GM21526 (cell line): Measurements from ENCODE around the gene TMEM134.
A peak's percentile ranks its signal among the peaks of the same experiment; 100 is the strongest.
"Not testable (repeated sequence)": the region's sequence is repeated elsewhere in the genome, so short reads cannot be mapped to it uniquely, and the experiment has no call there.

Experiments used
- ATAC-seq: cut with Tn5 transposase; IDR thresholded peaks from one replicate; pipeline ENCODE4 v1.9.1; 2021; ENCODE audit warnings: moderate library complexity; ENCODE audit not compliant: unreplicated experiment, low FRiP score

Gene TMEM134

GRCh38 chr11:67486481-67487195, 17.6 kb upstream of the TMEM134 start:
- no peak for ATAC-seq

- not testable (repeated sequence) for ATAC-seq
These were observed 16.9 kb upstream of the TMEM134 start for GRCh38 chr11:67485873-67486361.

GRCh38 chr11:67484847-67485311, 15.8 kb upstream of the TMEM134 start:
- ATAC-seq = no peak

DNA sequence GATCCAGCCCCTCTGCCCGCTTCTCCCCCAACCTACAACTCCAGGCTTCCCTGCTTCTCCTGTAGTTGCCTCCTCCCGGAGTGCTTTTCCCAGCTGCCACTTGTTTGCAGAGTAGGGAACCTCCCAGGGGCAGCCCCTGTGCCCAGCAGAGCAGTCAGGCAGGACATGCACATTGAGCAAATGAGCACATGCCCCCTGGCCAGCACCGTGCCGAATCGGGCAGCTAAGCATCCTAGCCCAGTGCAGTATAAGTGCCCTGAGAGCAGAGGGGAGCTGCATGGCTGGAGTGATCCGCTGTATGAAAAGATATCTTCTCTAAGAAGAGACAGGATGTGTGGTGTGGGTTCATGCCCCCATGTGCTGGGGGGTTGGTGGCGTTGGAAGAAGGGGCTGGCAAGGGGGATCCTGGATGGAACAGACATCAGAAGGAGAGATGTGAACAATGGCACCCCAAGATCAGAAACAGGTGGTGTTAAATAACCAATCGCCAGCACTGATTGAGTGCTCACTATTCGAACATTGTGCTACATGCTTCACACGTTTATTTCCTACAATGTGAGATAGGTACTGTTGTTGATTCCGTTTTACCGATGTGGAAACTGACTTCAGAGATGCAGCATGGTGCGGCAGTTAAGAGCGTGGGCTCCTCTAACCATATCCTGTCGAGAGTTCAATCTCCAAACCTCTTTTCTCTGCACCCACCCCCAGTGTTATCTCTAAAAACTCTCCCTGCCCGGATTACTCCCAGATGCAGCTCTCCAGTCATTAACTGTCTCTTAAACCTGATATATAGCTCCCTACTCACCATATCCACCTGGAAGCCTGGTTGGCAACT, 15.0 kb upstream of the TMEM134 start:
- no peak for ATAC-seq

GRCh38 chr11:67482827-67483798, 14.1 kb upstream of the TMEM134 start, which contains the start of gene AIP:
Gene AIP, plus strand, starts transcription at chr11:67483026. Its CDS starts 133 bp downstream, at chr11:67483159.
- peak; percentile 59 for ATAC-seq

GRCh38 chr11:67482275-67482826, 13.3 kb upstream of the TMEM134 start:
- ATAC-seq = no peak

DNA sequence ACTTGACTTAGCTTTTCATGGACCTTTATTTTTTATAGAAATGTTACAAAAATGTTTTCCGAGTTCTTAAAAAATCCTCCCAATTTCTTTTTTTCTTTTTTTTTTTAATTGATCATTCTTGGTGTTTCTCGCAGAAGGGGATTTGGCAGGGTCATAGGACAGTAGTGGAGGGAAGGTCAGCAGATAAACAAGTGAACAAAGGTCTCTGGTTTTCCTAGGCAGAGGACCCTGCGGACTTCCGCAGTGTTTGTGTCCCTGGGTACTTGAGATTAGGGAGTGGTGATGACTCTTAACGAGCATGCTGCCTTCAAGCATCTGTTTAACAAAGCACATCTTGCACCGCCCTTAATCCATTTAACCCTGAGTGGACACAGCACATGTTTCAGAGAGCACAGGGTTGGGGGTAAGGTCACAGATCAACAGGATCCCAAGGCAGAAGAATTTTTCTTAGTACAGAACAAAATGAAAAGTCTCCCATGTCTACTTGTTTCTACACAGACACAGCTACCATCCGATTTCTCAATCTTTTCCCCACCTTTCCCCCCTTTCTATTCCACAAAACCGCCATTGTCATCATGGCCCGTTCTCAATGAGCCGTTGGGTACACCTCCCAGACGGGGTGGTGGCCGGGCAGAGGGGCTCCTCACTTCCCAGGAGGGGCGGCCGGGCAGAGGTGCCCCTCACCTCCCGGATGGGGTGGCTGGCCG, 8.4 kb upstream of the TMEM134 start:
- ATAC-seq = not testable (repeated sequence)

DNA sequence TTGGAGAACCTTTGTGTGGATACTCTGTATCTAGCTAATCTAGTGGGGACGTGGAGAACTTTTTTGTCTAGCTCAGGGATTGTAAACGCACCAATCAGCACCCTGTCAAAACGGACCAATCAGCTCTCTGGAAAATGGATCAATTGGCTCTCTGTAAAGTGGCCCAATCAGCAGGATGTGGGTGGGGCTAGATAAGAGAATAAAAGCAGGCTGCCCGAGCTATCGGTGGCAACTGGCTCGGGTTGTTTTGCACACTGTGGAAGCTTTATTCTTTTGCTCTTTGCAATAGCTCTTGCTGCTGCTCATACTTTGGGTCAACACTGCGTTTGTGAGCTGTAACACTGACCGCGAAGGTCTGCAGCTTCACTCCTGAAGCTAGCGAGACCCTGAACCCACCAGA, 7.6 kb upstream of the TMEM134 start:
- not testable (repeated sequence) for ATAC-seq

GRCh38 chr11:67472882-67473281, 3.8 kb upstream of the TMEM134 start:
- ATAC-seq = no peak

DNA sequence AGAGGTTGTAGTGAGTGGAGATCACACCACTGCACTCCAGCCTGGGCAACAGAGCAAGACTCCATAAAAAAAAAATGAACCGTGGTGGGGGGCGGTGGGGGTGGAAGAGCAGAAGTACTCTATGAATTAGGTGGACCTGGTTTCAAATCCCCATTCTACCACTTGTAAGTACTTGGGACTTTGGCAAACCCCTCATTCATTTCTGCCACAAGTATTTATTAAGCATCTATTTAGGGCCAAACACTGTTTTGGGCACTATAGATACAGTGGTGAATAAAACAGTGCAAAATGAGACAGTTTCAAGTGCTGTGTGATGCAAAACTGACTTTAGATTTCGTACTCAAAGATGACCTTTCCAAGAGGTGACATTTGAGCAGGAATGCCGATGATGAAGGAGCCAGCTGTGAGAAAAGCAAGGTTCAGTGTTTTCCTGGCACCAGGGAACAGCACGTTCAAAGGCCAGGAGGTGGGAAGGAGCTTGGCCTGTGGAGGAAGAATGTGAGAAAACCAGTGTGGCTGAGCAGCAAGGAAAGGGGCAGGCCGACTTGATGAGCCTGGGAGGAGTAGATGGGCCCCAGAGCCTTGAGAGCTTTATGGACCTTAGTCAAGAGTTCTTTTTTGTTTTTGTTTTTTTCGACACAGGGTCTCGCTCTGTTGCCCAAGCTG, 1.4 kb upstream of the TMEM134 start:
- ATAC-seq = no peak

GRCh38 chr11:67469508-67469811, 409 bp upstream of the TMEM134 start:
- no peak for ATAC-seq

- no peak for ATAC-seq
These were observed 644 bp downstream of the TMEM134 start for GRCh38 chr11:67468456-67468758.

DNA sequence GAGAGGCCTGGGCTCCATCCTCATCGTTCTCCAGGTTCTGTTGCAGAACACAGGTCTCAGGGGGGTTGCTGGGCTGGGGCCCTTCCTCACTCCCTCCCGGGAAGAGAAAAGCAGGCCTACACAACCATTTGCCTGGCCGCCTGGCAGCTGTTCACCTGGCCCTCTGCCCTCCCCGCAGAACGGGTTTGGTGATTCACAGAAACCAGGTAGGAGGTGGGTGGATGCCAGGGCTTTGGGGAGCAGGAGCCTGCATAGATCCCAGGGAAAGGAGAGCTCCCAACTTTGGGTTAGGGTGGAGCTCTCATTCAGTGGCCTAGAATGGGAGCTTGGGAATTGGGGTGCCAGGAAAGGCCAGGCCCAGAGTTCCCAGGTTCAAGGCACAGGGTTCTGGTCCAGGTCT, 995 bp downstream of the TMEM134 start:
- ATAC-seq = no peak

- ATAC-seq = no peak
These were observed 1.9 kb downstream of the TMEM134 start for GRCh38 chr11:67466962-67467771.

DNA sequence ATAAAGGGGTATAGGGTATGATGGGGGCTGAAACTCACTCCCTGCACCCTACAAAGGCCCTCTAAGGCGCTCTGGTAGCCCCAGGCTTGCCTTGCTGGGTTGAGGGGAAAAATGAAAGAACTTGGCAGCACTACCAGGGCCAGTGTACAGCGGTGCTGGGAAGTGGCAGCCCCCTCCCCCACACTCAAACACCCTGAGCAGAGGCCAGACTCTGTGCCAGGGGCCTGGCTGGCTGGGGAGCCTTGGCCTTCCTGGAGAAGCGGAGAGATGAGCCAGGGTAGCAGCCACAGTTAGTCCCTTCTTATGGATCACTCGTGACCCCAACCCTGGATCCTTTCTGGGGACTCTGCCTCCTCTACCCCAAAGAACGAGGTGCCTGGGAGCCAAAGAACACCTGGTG, 2.7 kb downstream of the TMEM134 start:
- no peak for ATAC-seq

DNA sequence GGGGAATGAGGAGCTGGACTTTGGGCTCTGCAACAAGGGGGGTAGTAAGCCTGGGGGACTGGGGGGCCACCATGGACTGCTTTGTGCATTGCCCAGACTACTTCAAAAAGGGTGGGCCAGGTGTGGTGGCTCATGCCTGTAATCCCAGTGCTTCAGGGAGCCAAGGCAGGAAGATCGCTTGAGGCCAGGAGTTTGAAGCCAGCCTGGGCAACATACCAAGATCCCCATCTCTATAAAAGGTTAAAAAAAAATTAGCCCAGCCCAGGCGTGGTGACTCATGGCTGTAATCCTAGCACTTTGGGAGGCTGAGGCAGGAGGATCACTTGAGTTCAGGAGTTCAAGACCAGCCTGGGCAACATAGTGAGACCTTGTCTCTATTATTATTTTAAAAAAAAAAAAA, 3.5 kb downstream of the TMEM134 start:
- ATAC-seq = not testable (repeated sequence)

DNA sequence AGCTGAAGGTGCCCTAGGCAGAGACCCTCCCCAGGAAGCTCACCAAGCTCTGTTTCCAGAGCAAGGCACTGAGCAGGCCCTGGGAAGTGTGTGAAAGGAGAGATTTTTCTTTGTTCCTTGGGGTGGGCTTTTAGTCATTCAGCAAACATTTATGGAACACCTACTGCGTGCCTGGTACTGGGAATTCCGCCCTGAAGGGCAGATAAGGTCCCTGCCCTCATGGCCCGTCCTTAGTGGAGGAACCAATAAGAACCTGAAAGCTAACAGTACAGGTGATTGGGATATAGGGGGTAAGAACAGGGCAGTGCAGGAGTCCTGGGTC, 3.9 kb downstream of the TMEM134 start:
- no peak for ATAC-seq

DNA sequence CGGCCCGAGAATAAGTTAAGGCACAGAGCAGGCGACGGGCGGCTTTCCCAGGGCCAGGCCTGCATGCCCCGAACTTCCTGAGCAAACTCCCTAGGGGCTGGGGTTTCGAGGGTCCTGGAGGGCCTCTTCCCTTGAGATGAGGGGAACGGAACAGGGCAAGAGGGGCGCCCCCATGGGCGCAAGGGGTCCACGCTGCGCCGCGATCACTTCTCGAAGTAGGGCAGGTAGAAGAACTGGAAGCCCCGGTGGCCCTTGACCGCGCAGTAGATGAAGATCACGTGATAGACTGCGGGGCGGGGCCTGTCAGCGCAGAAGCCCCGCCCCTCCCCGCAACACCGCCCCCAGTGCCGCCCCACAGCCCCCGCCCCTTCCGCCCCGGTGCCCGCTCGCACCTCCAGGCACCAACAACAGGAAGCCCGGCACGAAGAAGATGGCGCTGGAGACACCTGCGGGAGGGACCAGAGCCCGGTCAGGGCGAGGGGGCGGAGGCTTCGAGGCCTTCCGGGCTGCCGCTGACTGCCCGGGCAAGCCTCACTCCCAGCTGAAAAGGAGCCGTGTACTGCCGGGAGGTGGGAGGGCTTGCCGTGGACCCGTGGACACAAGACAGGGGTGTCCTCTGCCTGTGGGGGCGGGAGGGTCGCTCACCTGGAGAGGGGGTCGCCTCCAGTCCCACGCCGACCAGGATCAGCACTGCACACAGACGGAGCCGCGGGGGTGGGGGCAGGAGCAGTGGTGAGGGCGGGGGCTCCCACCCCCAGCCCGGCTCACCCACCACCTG, 4.5 kb downstream of the TMEM134 start:
- ATAC-seq = peak; percentile 55
